CD4-positive, alpha-beta T cell treated with Interleukin-17A for 1 hour (primary cell): ENCODE measurements around the gene LDLRAD2.
"Not testable (repeated sequence)": the region's sequence is repeated elsewhere in the genome, so short reads cannot be mapped to it uniquely, and the experiment has no call there.

Experiments
- DNase-seq: peaks from one replicate; pipeline ENCODE4 v3.0.0-alpha.2; 2020

Gene LDLRAD2

GRCh38 chr1:21811875-21812305 lies at the start of gene LDLRAD2:
Gene LDLRAD2, plus strand, starts transcription at chr1:21812265. Its CDS starts 187 bp downstream, at chr1:21812452.
- no peak for DNase-seq

GRCh38 chr1:21763236-21763635 lies 48.8 kb upstream of the LDLRAD2 start:
- DNase-seq = no peak

- no peak for DNase-seq
These were observed 48.2 kb upstream of the LDLRAD2 start for GRCh38 chr1:21763694-21764419.

- DNase-seq = no peak
These were observed 47.2 kb upstream of the LDLRAD2 start for GRCh38 chr1:21764615-21765423.

GRCh38 chr1:21766210-21766609 lies 45.9 kb upstream of the LDLRAD2 start:
- DNase-seq = no peak

GRCh38 chr1:21767106-21767505 lies 45.0 kb upstream of the LDLRAD2 start:
- not testable (repeated sequence) for DNase-seq

- DNase-seq = no peak
These were observed 41.9 kb upstream of the LDLRAD2 start for GRCh38 chr1:21770201-21770600.

- not testable (repeated sequence) for DNase-seq
These were observed 41.5 kb upstream of the LDLRAD2 start for GRCh38 chr1:21770602-21771001.

GRCh38 chr1:21771672-21772071 lies 40.4 kb upstream of the LDLRAD2 start:
- not testable (repeated sequence) for DNase-seq

- DNase-seq = peak; percentile 52
These were observed 38.5 kb upstream of the LDLRAD2 start for GRCh38 chr1:21773585-21773984.

- no peak for DNase-seq
These were observed 37.1 kb upstream of the LDLRAD2 start for GRCh38 chr1:21774835-21775549.

- DNase-seq = no peak
These were observed 36.5 kb upstream of the LDLRAD2 start for GRCh38 chr1:21775550-21775914.

GRCh38 chr1:21775985-21776562 lies 36.0 kb upstream of the LDLRAD2 start:
- no peak for DNase-seq

- DNase-seq = not testable (repeated sequence)
These were observed 35.1 kb upstream of the LDLRAD2 start for GRCh38 chr1:21776925-21777324.

- DNase-seq = no peak
These were observed 33.7 kb upstream of the LDLRAD2 start for GRCh38 chr1:21778405-21778727.

GRCh38 chr1:21779613-21780521 lies 32.2 kb upstream of the LDLRAD2 start:
- peak; percentile 40 for DNase-seq

GRCh38 chr1:21781815-21782348 lies 30.2 kb upstream of the LDLRAD2 start:
- no peak for DNase-seq

- peak; percentile 72 for DNase-seq
These were observed 29.7 kb upstream of the LDLRAD2 start for GRCh38 chr1:21782349-21782867.

GRCh38 chr1:21782868-21783678 lies 29.0 kb upstream of the LDLRAD2 start, which contains the start of gene USP48:
Gene USP48, minus strand, starts transcription at chr1:21783149. Its CDS starts 192 bp downstream, at chr1:21782957.
- DNase-seq = peak; percentile 97
